ENCODE results near the gene RPRD1B.
"Not testable (repeated sequence)": the region's sequence is repeated elsewhere in the genome, so short reads cannot be mapped to it uniquely, and the experiment has no call there.

The RPRD1B gene

DNA sequence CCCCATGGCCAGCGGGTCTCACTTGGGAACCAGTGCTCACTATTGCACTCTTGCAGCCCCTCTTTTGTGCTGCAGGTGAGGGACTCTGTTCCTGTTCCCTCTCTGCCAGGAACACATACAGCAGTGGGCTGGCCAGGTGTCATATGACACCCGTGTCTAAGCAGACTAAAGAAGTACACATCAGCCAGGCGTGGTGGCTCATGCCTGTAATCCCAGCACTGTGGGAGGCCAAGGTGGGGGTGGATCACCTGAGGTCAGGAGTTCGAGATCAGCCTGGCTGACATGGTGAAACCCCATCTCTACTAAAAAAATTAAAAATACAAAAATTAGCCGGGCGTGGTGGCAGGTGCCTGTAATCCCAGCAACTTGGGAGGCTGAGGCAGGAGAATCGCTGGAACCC lies 74.4 kb downstream of the RPRD1B start:
- DNase-seq, result not testable (repeated sequence)

DNA sequence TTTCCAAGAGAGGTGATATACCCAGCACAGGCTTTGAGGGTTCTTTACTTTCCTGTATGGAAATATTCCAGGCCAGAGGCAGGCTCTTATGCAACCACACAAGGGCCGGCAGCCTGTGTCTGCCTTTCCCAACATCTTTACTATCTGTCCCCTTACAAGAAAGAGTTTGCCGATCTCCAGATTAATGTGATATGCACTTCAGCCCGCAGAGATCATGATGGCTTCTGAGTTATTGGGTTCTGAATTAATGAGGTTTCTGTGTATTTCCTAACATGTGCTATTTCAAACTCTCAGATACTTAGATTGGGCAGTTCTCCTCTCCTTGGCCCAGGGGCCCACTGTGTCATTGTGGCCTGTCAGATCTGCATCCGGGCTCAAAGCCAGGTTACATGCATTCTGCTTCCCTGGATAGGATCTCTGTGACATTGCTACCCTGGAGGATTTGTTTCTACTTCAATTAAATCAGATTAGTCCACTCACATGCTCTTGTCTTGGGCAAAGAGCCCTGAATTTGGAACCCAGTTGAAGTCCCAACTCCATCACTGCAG lies 75.0 kb downstream of the RPRD1B start:
- no peak for DNase-seq

DNA sequence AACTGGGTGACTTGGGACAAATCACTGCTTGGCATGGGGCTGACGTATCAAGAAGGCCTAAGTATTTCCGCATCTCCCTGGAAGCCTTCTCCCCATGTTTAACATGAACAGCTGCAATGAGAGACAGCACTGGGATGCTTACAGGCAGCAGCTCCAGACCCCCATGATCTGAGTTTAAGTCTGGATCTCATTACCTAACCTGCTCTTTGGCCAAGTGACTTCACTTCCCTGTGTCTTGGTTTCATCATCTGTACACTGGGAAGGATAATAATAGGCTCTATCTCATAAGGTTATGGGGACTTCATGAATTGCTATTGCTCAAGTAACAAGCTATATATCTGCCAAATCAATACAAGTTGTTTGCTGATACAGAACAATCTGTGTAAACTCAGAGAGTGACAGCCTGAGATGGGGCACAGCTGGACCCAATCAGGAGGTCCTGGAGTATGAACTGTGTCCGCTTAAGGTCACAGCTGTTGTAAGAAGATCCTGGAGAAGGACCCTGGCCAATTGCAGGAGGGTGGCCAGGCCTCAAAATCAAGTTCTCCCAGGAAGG lies 75.5 kb downstream of the RPRD1B start:
- no peak for DNase-seq

DNA sequence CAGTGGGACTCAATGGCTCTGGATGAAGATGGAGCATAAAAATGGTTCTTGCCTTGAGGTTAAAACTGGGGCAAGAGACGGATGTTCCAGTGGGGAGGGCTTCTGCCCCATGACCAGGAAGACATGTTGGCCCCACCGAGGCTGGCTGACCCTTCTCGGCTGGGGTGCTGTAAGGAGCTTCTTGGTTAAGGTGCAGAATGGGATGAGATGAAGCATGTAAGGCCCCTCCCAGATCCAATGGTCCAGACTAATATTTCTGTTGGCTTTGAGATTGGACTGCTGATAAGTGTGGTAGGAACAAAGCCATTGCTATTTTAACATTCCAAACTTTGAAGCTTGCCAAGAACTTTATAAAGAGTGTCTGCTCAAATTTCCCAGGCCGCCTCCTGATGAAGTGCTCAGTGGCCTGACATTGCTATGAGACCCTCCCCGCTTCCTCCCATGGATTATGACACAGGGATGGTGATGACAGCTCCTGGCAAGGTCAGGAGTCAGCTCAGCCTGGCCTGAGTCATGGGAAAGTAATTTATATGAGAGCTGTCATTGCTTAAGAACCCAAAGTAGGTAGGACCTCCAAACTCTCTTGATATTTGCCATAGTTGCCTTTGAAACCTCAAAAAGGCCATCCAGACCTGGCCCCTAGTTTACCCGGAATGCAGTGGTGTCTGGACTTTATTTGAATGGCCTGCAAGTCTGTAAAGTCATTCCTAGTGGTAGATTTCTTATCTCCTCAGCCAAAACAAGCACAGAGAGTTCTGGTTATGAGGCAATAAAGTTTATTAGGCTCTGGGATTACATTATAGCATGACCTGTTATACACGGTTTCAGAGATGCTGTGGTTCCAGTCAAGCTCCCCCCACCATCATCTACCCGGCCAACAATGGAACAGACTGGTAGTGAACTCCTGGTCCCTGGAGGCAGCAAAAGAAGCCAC lies 76.3 kb downstream of the RPRD1B start:
- DNase-seq, result no peak

DNA sequence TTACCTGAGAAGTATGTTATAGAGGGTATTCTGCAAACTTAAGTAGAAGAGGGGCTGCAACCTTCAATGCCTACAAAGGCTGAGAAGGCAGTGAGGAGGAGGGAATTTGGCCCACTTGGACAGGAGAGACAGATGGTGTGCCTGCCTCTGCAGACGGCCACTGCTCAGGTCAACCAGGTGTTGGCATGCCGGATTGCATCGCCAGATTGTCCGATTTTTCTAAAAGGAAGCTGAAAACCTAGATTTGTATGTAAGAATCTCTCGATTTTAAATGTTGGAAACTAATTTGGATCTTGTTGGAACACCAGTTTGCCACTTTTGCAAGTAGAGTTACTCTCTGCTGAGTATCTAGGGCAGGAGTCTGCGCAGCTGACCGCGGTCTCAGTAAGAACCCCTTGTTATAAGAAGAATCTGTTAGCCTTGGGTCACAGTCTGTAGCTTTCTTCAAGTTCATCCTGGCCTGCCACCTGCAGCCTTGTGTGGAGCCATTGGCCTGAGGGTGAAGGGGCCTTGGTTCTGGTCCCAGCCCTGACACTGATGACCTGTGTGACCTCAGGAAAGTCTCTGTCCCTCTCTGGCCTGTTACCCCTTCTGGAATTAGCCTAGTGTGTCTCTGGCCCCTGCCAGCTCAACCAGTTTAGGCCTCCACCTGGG lies 77.1 kb downstream of the RPRD1B start:
- DNase-seq, result no peak

DNA sequence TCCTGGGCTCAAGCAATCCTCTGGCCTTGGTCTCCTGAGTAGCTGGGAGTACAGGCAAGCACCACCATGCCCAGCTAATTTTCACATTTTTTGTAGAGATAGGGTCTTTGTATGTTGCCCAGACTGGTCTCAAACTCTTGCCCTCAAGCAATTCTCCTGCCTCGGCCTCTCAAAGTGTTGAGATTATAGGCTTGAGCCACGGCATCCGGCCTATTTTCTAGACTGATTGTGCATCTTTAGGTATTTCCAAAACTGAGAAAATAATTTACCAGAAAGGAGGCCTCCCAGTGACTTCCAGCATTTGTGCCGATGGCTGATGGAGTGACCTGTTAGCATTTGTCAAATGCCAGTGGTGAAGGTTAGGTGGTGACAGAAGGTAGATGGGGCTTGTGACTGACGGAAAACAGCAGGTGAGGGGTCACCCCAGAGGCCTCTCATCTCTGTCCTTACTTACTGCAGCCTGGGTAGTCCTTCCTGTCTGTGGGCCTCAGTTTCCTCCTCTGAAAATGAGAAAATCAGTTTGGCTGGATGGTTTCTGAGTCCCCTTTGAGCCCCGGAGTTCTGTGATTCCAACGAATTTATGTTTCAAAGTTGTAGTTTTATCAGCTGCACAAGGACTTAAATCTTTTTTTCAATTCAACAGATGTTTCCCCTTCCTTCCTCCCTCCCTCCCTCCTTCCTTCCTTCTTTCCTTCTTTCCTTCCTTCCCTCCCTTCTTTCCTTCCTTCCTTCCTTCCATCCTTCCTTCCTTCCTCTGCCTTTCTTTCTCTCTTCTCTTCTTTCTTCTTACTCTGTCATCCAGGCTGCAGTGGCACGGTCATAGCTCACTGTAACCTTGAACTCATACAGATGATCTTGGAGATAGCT lies 78.1 kb downstream of the RPRD1B start:
- no peak for DNase-seq

DNA sequence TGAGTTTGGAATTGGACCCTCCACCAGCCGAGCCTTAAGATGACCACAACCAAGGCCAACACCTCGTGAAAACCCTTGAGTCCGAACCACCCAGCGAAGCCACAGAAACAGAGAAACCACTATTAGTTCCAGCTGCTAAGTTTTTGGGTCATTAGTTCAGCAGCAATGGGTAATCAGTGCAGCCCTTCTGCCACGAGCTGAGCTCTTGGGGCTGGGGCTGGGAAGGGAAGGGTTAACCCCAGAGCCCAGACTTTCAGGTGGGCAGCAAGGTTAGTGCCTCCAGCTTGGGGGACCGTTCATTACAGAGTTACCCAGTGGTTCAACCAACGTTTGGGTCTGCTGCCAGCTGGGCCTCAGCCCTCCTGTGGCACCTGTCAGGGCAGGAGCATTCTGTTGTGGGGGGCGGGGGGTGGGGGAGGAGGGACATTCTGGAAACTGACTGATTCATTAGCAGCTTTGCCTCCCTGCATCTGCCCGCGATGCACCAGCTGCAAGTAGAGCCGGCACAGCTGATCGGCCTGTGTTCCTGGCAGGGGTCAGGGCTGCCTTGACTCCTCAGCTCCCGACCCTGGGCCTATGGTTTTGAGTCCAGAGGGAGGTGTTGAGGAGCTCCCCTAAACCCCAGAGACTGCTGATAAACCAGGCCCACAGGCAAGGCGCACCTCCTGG lies 78.8 kb downstream of the RPRD1B start:
- DNase-seq, result no peak

DNA sequence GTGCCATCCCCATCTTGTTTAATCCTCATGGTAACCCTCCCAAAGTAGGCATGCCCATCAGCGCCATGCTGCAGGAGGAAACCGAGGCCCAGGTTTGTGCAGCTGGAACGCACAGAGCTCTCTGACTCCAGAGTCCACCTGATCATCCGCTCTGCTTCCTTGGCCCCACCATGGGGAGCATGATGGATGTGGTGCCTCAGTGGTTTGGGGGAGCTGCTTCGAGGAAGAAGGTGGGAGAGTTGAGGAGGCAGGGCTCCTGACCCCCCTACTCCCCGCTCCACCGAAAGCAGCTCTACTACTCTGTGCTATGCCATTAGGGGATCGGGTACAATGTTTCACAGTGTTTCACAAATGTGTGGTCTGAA lies 79.4 kb downstream of the RPRD1B start:
- DNase-seq, result no peak

DNA sequence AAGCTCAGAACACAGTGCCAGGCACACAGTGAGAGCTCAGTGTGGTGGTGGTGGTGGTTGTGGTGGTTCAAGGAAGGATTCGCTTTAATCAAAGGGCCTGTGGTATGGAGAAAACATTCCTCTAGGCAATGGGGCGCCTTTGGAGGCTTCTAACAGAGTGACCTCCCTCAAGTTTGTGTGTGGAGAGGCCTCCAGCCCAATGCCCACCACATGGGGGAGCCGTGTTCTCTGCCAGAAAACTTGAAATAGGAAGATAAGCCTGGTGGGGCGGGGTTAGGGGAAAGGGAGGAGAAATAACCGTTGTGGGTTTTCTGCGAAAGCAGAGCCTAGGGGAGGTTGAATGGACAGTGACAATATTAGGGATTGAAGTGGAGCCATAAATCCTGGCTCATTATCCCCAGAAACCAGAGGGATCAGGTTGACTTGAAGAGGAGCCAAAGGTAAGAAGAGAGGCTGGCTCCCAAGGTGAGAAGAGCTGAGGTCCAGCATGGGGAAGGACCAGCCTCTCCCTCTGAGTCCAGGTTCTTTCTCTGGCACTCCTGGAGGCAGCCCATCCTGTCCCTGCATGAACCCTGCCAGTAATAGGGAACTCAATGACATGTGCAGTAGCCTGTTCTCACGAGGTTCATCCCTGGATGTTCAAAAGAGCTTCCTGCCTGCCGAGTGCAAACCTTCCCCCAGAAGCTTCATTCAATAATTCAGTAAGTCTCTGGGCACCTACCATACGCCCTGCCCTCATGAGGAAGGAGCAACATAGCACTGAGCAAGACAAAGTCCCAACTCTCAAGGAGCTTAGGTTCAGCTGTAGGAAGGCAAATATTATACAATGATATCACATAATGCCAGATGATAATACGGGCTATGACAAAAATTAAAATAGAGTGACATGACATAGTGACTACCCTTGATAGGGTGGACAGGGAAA lies 80.1 kb downstream of the RPRD1B start:
- no peak for DNase-seq

DNA sequence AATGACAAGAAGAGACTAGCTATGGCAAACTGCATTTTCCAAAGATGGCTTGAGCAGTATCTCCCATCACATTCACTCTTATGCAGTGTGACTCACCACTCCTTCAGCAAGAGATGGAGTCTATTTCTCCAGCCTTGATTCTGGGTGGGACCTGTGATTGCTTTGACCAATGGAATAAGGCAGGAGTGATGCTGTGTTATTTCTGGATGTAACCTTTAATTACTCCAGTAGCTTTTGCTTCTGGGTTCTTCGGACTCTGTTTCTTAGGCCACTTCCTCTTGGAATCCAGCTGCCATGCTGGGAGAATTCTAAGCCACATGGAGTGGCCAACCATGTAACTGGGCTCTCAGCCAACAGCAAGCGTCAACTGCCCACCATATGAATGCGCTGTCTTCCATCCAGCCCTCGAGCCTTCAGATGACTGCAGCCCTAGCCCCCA lies 80.8 kb downstream of the RPRD1B start:
- DNase-seq, result no peak

DNA sequence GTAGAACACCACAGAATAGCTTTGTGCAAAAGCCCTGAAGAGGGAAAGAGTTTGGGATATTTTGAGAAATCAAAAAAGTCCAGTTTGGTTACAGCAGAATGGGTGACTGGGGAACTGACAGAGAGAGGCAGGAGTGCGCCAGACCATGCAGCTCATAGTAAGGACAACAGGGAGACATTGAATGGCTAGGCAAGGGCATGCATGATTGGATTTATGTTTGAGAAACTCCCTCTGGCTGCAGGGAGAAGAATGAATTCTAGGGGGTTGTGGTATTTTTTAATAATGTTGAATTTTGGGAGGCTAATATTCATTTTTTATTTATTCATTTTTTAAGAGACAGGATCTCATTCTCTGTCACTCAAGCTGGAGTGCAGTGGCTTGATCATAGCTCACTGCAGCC lies 81.7 kb downstream of the RPRD1B start:
- DNase-seq, result no peak

DNA sequence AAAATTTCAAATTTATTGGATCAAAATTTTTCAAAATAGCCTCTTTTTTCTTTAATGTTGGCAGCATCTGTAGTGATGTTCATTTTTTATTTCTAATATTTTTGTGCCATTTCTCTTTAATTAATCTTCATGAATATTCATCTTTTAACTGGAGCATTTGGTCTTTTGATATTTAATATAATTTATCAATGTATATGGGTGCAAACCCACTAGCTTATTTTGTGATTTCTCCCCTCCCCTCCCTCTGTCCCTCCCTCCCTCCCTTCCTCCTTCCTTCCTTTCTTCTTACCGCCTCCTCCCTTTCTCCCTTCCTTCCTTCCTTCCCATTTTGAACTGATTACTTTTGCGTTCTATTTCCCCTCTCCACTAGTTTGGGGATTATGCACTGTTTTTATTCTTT lies 82.3 kb downstream of the RPRD1B start:
- DNase-seq, result no peak

DNA sequence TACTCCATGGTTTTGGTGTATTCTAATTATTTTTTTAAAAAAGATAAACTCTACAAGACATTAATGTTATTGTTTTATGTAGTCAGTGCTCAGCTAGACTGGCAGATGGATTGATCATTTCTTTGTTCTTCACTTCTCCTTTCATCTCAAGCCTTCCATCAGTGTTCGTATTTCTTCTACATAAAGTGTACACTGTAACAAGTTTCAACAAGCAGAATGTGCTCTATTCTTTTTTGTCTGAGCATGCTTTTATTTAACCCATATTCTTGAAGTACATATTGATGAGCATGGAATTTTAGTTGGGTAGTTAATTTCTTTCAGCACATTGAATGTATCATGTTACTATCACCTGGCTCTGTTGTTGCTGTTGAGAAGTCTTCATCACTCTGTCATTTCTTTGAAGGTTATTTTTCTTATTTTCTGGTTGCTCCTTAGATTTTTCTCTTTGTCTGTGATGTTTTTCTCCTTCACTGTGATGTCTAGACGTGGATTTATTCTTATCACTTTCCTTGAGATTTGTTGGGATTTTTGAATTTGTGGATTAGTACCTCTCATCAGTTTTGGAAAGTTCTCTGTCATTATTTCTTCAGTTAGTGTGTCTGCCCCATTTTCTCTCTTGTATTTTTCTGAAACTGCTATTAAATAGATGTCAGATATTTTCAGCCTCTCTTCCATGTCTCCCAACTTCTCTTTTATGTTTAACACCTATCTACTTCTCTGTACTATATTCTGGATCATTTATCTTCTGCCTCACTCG lies 83.0 kb downstream of the RPRD1B start:
- DNase-seq, result no peak

DNA sequence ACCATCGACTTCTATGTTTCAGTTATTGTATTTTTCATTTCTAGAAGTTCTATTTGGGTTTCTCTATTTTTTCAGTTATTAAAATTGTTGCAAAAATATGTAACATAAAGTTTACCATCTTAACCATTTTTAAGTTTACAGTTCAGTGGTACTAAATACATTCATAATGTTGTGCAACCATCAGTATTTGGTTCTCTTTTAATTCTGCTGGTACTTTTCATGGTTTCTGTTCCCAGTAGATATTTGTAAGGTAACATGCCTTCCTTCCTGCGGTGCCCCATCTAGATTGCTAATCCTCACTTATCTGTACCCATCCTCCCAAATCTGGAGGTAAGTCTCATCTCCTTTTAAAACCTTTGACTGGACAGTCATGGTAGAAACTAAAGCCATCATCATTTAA lies 83.7 kb downstream of the RPRD1B start:
- DNase-seq, result no peak

DNA sequence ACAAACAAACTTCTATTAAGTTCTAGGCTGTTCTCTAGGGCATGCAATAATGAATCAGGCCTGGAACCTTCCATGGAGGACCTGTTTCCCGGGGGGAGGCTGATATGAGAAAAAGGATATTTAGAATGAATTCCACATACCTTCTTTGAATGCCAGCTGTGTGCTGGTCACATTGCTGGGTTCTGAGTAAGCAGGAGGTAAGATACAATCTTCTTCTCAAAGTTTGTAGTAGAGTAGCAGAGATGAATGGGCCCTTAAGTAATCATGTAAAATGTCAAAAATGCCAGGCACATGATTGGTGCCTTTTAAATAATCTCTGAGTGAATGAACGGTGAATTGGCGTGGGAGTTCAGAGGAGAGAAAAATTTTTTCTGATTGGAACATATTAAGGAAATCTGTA lies 84.1 kb downstream of the RPRD1B start:
- no peak for DNase-seq

DNA sequence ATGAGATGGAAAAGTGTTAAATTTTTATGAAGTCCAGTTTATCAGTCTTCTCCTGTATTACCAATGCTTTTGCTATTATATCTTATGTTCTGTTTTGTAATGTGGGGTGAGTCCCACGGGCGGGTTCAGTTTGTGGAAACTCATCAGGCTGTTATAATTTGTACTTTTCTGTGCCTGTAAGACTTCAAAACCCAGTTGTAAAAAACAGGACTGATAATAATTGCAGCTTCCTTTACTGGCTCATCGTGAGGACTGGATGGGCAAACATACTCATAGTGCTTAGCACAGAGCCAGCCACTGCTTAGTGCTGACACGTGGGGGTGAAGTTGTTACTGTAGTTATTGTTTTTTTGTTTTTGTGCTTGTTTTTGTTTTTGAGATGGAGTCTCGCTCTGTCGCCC lies 85.9 kb downstream of the RPRD1B start:
- DNase-seq, result no peak

DNA sequence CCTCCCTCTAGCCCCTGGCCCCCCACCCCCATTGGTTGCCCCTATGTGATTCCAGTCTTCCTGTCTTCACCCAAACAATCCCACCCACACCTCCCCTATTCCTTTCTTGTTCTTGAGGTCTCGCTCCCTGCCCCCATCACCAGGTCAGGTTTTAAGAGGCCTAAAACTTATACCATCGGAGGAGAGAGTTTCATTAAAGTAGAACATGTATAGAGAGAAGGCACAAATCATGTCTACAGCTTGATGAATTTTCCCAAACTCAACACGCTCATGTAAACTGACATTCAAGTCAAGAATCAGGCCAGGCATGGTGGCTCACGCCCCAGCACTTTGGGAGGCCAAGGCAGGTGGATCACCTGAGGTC lies 87.1 kb downstream of the RPRD1B start:
- DNase-seq, result no peak

DNA sequence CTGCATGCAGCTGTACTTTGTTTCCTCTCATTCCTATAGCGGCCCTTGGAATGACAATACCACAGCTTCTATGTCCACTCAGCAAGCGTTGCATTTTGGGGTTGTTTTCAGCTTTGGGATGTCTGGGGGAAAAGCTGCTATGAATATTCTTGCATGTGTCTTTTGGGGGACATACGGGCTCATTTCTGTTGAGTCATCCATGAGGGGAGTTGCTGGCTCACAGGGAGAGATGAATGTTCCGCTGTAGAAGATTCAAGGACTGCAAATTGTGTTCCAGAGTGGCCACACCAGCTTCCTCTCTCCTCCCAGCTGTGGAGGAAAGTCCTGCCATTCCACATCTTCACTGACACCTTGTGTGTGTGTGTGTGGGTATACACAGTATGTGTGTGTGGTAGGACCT lies 88.2 kb downstream of the RPRD1B start:
- no peak for DNase-seq

DNA sequence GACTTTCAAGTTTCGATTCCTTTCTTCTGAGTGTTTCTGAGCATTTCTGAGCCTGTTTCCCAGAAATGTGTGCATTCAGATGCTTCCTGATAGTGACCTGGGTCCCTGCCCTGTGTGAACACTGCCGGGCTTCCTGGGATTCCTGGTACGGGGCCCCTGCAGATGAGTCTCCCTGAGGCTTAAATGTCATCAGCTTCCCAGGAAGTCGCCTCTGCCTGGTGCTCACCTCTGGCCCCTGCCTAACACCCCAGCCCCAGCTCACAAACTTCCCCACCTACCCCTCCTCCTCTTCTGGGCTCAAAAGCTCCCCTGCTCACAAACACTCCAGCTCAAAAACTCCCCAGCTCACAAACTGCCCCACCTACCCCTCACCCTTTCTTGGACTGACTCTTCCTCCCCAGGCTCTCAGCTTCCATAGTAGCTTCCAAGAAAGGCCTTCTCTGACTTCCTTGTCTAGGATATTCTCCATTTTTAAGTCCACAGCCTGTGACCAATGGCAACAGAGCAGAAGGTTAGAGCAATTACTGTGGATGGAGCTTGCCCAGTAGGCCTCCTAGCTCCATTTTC lies 89.6 kb downstream of the RPRD1B start:
- no peak for DNase-seq

All from GDM1 (cell line).